ENCODE data around the gene ATXN3L.
"Not testable (repeated sequence)": the region's sequence is repeated elsewhere in the genome, so short reads cannot be mapped to it uniquely, and the experiment has no call there.

ATXN3L gene

DNA sequence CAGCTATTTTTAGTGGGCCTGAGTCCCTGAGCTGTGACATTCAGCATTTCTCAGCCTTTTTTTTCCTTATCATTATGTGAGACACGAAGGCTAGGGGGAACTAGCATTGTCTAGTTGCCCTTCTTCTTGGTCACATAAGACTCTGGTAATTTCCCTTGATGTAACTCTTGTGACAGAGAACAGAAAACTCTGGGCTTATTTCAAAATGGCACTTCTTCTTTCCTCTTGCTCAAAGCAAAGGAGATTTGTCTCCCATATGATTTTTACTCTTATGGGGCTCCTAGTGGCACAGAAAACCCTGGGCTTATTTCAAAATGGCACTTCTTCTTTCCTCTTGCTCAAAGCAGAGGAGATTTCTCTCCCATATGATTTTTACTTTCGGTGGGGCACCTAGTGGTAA, 14.7 kb downstream of the ATXN3L start:
- DNase-seq (ENCODE audit: low spot score) = no peak

- DNase-seq (ENCODE audit: low spot score) = no peak
Measured at GRCh38 chrX:13304052-13304451, 15.8 kb downstream of the ATXN3L start.

- DNase-seq (ENCODE audit: low spot score) = not testable (repeated sequence)
Measured at GRCh38 chrX:13303248-13303647, 16.6 kb downstream of the ATXN3L start.

DNA sequence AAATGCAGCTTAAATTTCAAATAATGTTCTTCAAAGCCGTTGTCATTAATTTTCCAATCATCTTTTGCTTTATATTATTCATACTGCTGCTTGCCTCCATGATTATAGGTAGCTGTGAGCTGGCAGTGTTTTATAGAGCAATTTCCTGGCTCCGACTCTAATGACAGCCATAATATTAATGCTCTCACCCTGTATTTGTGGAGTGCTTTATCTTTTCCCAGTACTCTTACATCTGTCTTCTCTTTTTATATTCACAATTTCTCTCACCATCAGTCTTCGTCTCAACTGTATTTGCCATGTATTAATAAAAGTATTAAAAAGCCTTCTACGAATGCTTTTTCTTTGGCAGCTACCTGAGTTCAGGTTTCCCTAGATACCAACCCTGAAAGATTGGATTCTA, 21.0 kb downstream of the ATXN3L start:
- DNase-seq (ENCODE audit: low spot score) = no peak

DNA sequence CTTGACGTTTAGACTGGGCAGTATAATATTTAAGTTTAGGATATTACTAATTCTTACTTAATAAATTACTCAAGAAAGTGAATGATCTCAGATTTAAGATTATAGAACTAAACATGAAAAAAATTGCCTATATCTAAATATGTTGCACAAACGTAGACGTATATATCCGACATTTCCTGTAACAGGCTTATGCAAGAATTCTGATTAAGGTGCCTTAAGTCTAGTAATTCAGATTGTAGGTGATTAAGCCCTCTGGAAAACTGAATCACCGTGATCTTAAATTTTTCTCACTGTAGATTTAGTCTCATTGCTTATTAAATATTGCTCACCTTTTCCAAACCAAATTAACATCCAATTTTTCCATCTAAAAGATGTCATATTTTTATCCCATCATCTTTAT, 24.0 kb downstream of the ATXN3L start:
- DNase-seq (ENCODE audit: low spot score) = no peak

DNA sequence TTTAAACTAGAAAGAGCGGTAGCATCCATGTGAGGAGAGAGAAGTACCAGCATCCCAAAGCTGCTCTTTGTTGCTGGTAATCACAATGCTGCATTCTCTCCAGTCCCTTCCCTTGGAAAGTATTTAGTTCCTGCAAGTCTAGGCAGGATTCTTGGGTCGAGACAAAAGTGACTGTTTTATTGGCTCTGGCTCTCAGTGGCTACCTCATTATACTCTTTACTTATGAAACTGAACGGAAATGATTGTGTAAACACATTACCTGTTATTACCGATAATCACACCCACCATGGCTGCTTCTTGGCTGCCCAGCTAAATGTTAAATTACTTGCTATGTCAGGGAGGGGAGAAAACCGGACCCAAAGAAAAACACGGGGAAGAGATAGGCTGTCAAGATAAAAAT, 26.2 kb downstream of the ATXN3L start:
- peak; percentile 75 for DNase-seq (ENCODE audit: low spot score)

DNA sequence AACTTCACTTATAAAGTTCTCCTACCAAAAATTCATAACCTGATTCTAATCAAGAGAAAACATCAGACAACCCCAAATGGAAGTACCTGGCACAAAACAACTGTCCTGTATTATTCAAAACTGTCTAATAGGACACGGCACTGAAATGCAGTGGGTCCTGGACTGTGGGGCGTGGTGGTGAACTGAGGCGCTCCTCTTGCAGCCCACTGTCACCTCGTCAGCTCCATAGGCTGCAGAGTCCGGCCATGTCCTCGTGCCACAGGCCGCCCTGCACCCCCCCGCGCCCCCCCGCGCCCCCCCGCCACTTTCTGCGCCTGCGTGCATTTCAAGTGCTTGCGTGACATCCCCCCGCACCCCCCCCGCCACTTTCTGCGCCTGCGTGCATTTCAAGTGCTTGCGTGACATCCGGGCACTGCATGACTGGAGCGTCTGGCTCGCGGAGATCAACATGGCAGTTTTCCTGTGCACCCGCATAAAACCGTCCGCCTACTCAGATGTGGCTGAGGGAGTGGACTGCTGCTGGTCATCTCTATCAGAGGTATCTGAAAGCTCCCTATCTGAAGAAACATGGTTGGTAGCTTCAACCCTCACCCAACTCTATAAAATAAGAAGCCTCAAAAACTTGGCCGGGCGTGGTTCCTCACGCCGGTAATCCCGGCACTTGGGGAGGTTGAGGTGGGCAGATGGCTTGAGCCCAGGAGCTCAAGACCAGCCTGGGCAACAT, 28.8 kb downstream of the ATXN3L start:
- DNase-seq (ENCODE audit: low spot score) = no peak

GRCh38 chrX:13288671-13289070, 31.2 kb downstream of the ATXN3L start:
- DNase-seq (ENCODE audit: low spot score) = no peak

- peak; percentile 57 for DNase-seq (ENCODE audit: low spot score)
Measured at GRCh38 chrX:13287816-13288215, 32.0 kb downstream of the ATXN3L start.

DNA sequence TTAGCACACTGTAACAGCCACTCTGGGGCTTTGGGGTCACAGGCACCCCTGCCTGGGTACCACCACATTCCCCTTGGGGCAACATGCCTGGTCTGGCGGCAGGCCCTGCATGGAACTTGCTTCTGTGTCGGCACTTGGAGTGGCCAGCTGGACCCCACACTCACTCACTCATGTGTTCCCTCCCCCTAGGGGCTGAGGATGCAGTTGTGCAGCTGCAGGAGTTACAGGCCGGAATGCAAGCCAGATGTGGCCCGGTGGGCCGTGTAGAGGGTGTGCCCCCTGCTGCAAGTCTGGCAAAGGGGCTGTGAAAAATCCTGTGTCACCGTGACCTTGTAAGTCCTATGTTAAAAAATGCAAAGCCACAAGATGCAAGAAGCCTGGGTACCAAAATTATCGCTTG, 34.2 kb downstream of the ATXN3L start:
- peak; percentile 60 for DNase-seq (ENCODE audit: low spot score)

GRCh38 chrX:13285229-13285628, 34.6 kb downstream of the ATXN3L start:
- DNase-seq (ENCODE audit: low spot score) = no peak

DNA sequence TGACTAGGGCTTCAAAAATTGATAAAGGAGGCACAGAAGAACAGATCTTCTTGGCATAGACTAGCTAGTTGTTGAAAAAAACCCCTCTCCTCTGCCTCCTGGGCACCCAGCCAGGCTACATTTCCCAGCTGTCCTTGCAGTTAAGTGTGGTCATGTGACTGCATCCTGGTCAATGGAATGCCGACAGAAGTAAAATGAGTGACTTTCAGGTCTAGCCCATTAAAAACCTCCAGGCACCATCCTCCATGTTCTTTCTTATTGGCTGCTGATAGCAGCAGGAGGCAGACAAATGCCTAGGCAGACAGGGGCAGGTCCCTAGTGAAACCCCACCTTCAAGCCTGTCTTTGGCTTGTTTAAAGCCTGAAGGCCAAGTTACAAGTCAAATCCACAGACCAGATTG, 35.3 kb downstream of the ATXN3L start:
- DNase-seq (ENCODE audit: low spot score) = peak; percentile 68

GRCh38 chrX:13283950-13284546, 35.8 kb downstream of the ATXN3L start:
- peak; percentile 61 for DNase-seq (ENCODE audit: low spot score)

GRCh38 chrX:13283512-13283911, 36.3 kb downstream of the ATXN3L start:
- peak; percentile 42 for DNase-seq (ENCODE audit: low spot score)

DNA sequence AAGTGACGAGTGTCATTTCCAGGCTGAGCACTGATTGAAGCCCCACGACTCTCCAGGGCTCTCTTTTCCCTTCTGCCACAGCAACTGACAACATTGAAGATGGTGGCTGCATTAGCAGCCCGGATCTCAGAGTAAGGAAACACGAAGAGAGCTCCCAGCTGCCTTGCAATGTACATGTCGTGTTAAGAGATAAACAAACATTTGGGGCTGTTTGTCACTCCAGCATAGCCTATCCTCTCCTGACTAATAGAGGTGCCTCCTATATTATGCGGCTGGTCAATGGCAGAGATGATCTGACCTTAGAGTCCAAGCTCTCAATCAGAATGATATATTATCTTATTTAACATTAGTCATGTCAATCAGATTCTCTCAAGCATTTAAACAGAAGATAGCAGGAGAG, 38.6 kb downstream of the ATXN3L start:
- DNase-seq (ENCODE audit: low spot score) = no peak

DNA sequence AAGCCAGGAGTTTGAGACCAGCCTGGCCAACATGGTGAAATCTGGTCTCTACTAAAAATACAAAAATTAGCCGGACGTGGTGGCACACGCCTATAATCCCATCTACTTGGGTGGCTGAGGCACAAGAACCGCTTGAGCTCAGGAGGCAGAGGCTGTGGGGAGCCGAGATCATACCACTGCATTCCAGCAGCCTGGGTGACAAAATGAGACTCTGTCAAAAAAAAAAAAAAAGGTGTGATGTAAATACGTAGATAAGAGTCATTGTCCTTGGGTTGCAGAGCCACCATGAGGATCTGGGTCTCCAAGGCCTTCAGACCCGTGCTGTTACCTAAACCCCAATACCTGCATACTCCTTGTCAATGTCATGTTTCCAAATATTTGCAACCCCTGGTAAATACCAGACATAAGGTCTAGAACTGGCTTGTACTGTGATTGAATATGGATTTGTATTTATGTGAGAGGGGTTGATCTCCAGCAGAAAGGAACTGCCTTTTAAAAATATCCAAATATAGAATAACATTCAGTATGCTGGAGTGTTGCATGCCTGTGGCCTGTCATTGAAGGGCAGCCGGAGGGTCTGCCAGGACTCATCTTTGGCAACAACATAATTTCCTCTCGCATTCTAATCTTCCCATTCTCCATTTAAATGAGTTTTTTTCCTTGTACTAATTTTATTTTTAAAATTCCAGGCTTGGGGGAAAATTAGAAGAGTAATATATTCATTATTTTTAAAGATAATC, 40.4 kb downstream of the ATXN3L start:
- DNase-seq (ENCODE audit: low spot score) = no peak

DNA sequence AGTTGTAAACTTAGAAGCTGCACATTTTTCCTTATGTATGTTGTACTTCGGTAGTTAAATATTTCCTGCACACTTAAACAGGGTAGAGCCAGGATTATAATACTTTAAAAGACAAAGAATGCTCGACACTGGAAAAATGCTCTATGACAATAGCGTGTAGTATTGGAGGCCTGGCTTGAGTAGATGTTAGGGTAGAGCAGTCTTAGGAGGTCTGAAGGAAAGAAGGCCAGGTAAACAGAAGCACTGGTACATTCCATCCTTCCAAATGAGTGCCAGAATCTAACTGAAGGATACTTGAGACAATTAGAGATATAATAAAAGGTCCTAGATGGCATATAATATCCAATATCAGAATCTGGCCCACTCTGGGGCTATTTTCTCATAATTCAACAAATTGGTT, 42.3 kb downstream of the ATXN3L start:
- DNase-seq (ENCODE audit: low spot score) = no peak

DNA sequence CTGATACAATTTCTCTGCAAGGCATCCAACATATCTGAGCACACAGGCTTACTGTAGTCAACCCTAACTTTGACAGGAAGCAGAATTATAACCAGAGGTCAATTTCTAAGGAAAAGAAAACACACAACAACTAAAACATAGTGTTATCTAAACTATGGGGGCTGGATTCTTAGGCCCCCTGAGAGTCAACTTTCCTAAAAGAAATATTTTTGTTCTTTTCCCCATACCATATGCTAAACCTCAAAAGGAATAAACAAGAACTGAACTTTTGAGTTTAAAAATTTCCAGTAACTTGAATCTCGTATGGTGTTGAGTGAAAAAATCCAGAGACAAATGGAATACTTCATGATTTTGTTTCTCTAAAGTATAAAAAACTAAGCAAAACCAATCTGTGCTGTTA, 42.9 kb downstream of the ATXN3L start:
- no peak for DNase-seq (ENCODE audit: low spot score)

DNA sequence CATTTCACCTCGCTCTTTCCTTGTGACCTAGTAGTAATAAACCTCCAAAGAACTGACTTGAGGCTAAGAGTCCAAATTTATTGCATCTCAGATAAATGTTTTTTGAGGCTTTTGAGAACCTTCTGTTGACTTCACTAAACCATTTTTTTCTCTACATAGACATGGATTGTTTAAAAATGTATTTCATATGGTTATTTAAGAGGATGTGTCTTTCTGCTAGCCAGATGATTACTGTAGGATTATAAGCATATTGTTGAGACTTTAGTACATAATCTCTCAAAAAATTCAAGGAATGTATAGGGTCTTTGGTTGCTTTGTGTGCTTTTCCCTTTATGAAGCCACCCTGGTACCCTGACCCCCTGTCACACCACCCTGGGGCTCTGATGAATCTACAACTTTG, 44.8 kb downstream of the ATXN3L start:
- no peak for DNase-seq (ENCODE audit: low spot score)

GRCh38 chrX:13272426-13272825, 47.4 kb downstream of the ATXN3L start:
- no peak for DNase-seq (ENCODE audit: low spot score)

GRCh38 chrX:13271511-13271910, 48.3 kb downstream of the ATXN3L start:
- DNase-seq (ENCODE audit: low spot score) = no peak

GRCh38 chrX:13270360-13270759, 49.5 kb downstream of the ATXN3L start:
- DNase-seq (ENCODE audit: low spot score) = no peak

DNA sequence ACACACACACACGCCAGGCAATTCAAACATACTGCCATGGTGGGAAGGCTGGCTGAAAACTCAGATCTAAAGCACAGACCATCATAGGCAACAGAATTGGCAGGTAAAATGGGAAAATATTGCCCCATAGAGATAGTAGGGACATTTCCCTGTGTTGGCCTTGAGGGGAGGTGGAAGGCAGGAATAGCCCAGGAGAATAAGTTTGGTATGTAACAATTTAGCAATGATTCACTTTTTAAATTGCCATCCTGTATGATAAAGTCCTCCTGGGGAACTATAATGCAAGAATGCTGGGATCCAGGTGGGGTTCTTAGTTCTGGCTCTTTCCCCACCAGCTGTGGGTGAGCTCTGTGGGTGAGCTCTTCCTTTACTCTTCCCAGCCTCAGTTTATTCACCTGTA, 51.0 kb downstream of the ATXN3L start:
- no peak for DNase-seq (ENCODE audit: low spot score)

All from cerebellar cortex (tissue), 1 donor.